HepG2 (cell line): ENCODE data around the gene HSPB6. TPM values are rescaled to one million over a fixed set of nuclear protein-coding genes. Genes with fewer than 3 reads are reported as not detected.

ENCODE experiments used
- ATAC-seq: fragments of 200-7000 bp; cut with Tn5 transposase; 3 replicates; pipeline ENCODE4 v1.9.1; 2020; ENCODE audit warnings: mild to moderate bottlenecking, moderate library complexity
- BruUV-seq: library from RNA; stranded (reverse); fragments of 400-500 nt; replicated peaks from 2 replicates; lab custom pipeline; 2021; lab: Mats Ljungman, UMichigan
- CTCF ChIA-PET: fragments of 300-600 bp; formaldehyde crosslinking; extraction: SDS; loops from one replicate; lab custom pipeline; 2021; ENCODE audit warnings: low total read pairs, inconsistent platforms, low intra/inter-chr PET ratio; lab: Yijun Ruan, JAX
- POLR2A ChIA-PET: fragments of 350-600 bp; sonication (Branson Sonifier 250); formaldehyde crosslinking; loops from one replicate; lab custom pipeline; 2020; ENCODE audit warnings: antibody characterized with exemption, inconsistent platforms; lab: Yijun Ruan, JAX
- DNase-seq: peaks from one replicate; pipeline ENCODE4 v3.0.0-alpha.2; 2015; ENCODE audit warnings: low spot score
- FAIRE-seq: peaks from 3 replicates; lab custom pipeline; 2011; peaks lifted over from hg19 to GRCh38; lab: Jason Lieb, UNC
- H2AFZ ChIP-seq: one replicate; pipeline ENCODE4 v1.6.1; 2011; ENCODE audit warnings: low read length, inconsistent platforms
- H3K27ac ChIP-seq: fragments of 300-600 bp; 3 replicates; pipeline ENCODE4 v1.8.0; 2011; ENCODE audit warnings: mixed run types, mild to moderate bottlenecking, mixed read lengths, low read length, inconsistent platforms; ENCODE audit not compliant: insufficient read depth; ENCODE audit errors: extremely low read length
- H3K27me3 ChIP-seq, 2 experiments: fragments of 200-600 bp in 1 of 2; 2 replicates in 1 of 2; 3 replicates in 1 of 2; pipeline versions ENCODE4 v1.6.0 to v1.8.0; 2011; ENCODE audit warnings: low read length in 2 of 2, mild to moderate bottlenecking in 2 of 2, moderate library complexity in 2 of 2, inconsistent platforms in 1 of 2; ENCODE audit not compliant: insufficient read depth in 2 of 2, control insufficient read depth in 1 of 2
- H3K36me3 ChIP-seq, 2 experiments: fragments of 200-600 bp in 1 of 2; replicated peaks in 1 of 2; 2 replicates in 1 of 2; 3 replicates in 1 of 2; pipeline versions ENCODE4 v1.5.1 to v1.8.0; 2011; ENCODE audit warnings: low read length in 2 of 2, inconsistent platforms in 1 of 2; ENCODE audit not compliant: insufficient read depth in 2 of 2, control insufficient read depth in 1 of 2
- H3K4me1 ChIP-seq: 2 replicates; pipeline ENCODE4 v1.5.1; 2012; ENCODE audit warnings: low read length, inconsistent platforms; ENCODE audit not compliant: insufficient read depth
- H3K4me2 ChIP-seq: 2 replicates; pipeline ENCODE4 v1.6.0; 2011; ENCODE audit warnings: low read depth, low read length, inconsistent platforms
- H3K4me3 ChIP-seq, 3 experiments: fragments of 200-600 bp in 1 of 3; sonication (generic), shearing (Covaris generic) in 1 of 3; replicated peaks in 1 of 3; 2 replicates each; pipeline ENCODE4 v1.5.1; 2011 to 2016; ENCODE audit warnings: low read length in 3 of 3, inconsistent platforms in 2 of 3, low read depth in 2 of 3, mild to moderate bottlenecking in 2 of 3, control low read depth in 1 of 3, mixed read lengths in 1 of 3; ENCODE audit not compliant: insufficient read depth in 1 of 3
- H3K79me2 ChIP-seq: one replicate; pipeline ENCODE4 v1.6.1; 2011; ENCODE audit warnings: low read length, inconsistent platforms; ENCODE audit not compliant: insufficient read depth
- H3K9ac ChIP-seq: 2 replicates; pipeline ENCODE4 v1.6.0; 2011; ENCODE audit warnings: mild to moderate bottlenecking, low read depth, low read length, inconsistent platforms; ENCODE audit not compliant: insufficient read depth
- H3K9me3 ChIP-seq: 2 replicates; pipeline ENCODE4 v1.5.1; 2012; ENCODE audit warnings: mild to moderate bottlenecking, low read length
- H4K20me1 ChIP-seq: 2 replicates; pipeline ENCODE4 v1.6.0; 2011; ENCODE audit warnings: inconsistent platforms, mild to moderate bottlenecking, low read length, moderate library complexity; ENCODE audit not compliant: insufficient read depth
- AFF4 ChIP-seq: sonication (generic); formaldehyde crosslinking; IDR thresholded peaks from 2 replicates; pipeline ENCODE4 v1.4.0; 2020; ENCODE audit warnings: missing genetic modification reagents
- RNF2 ChIP-seq: fragments of 450-650 bp; conservative IDR thresholded peaks from 2 replicates; pipeline ENCODE4 v1.6.1; 2016; ENCODE audit warnings: low read depth
- SIX4 ChIP-seq: sonication (generic); formaldehyde crosslinking; IDR thresholded peaks from 2 replicates; pipeline ENCODE4 v1.4.0; 2020; ENCODE audit warnings: missing genetic modification reagents
- ZNF44 ChIP-seq: sonication (generic); formaldehyde crosslinking; IDR thresholded peaks from 2 replicates; pipeline ENCODE4 v1.5.1; 2020; ENCODE audit warnings: mild to moderate bottlenecking, missing genetic modification reagents
- ZNF512 ChIP-seq: sonication (generic); formaldehyde crosslinking; IDR thresholded peaks from 2 replicates; pipeline ENCODE4 v1.4.0; 2020; ENCODE audit warnings: mild to moderate bottlenecking, missing genetic modification reagents
- WGBS: methylation state at CpG from one replicate; pipeline ENCODE4 v1.1.6; 2017; ENCODE audit warnings: low lambda C conversion rate; 5-methylcytosine and 5-hydroxymethylcytosine counted together
- in situ Hi-C: cut with HindIII; loops from 2 replicates; pipeline ENCODE4 v1.10.0; 2017; ENCODE audit warnings: low pct_unique_long_range_greater_than_20kb; ENCODE audit not compliant: extremely low pct_ligation_motif_present
- intact Hi-C: fragments of 100-400 bp; cut with micrococcal nuclease; formaldehyde crosslinking; loops from one replicate; pipeline ENCODE4 v1.10.0; 2022; ENCODE audit not compliant: unreplicated experiment
- polyA plus RNA-seq, 8 experiments: library from polyadenylated mRNA; depleted of rRNA in 3 of 8; stranded (reverse) in 7 of 8; unstranded in 1 of 8; fragments of >200 nt; fragmentation: Illumina TruSeq in 4 of 8; extraction: Trizol in 4 of 8; gene quantifications; 2 replicates each; pipeline versions ENCODE4 v1.2.1 to v1.2.3, GENCODE V29; 2011 to 2016; ENCODE audit warnings: low read depth in 4 of 8, missing spikeins in 1 of 8, mixed read lengths in 1 of 8; ENCODE audit not compliant: insufficient read depth in 1 of 8
- total RNA-seq, 5 experiments: library from RNA; depleted of rRNA; stranded (reverse); fragments of >200 nt; fragmentation: Illumina TruSeq; extraction: Trizol; gene quantifications; 2 replicates each; pipeline ENCODE4 v1.2.3, GENCODE V29; 2016; ENCODE audit warnings: low read depth in 1 of 5
- TF ChIP-seq, protein P1 (sequence below): sonication (generic); formaldehyde crosslinking; IDR thresholded peaks from 2 replicates; pipeline ENCODE4 v1.8.0; 2022; ENCODE audit warnings: mild to moderate bottlenecking, missing genetic modification reagents, borderline replicate concordance

HSPB6 gene
- total and polyA plus RNA-seq, 2 of the 13 experiments (the other 11 are each of a cell fraction or from before 2014, with no cell fraction given) = 0.18 TPM; not detected in 1

DNA sequence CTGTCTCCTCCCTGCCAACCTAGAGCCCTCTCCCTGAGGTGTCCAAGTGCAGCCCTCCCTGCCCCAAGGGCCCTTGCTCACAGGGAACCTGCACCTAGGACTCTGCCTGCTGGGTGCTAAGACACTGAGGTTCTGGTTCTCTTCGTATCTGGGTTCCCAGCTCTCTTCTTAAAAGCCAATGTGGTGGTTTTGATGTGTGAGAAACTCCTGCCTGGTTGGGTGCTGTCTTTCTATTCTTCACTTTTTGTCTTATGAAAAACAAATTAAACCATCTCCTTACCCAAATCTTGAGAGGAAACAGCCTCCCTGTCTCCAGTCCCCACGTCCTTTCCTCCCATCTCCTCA is 43.4 kb downstream of the HSPB6 start:
- no peaks in the 10 kb centered on the region for H3K9me3 ChIP-seq
- H3K4me2 ChIP-seq = no peak overlapping the region
- DNase-seq (no peak), ATAC-seq (no peak), FAIRE-seq (no peak)
- H3K79me2 ChIP-seq = peaks cover 2% of the 10 kb centered on the region
- peaks cover 1% of the 10 kb centered on the region; the same call in 1 of the 2 replicates for H4K20me1 ChIP-seq
- ChIA-PET CTCF (interaction anchor here (7.0 kb wide), 1 partner anchor 19 kb away, joined by 201 read pairs; no protein-coding TSS in a partner anchor), POLR2A (interaction anchor here (5.0 kb wide), 1 partner anchor 11 kb away, joined by 23 read pairs; no protein-coding TSS in a partner anchor)
- no peak overlapping the region for H3K4me3 ChIP-seq
- in situ Hi-C loops (no loop called here), intact Hi-C loops (no loop called here)
- no peaks in the 10 kb centered on the region for H3K36me3 ChIP-seq
- H3K27me3 ChIP-seq = no peaks in the 10 kb centered on the region; a peak in 1 of 5 replicates
- TF ChIP-seq RNF2 = no peak
- TF ChIP-seq SIX4 (CRISPR knock-in tag) = no peak
- TF ChIP-seq, protein P1, sequence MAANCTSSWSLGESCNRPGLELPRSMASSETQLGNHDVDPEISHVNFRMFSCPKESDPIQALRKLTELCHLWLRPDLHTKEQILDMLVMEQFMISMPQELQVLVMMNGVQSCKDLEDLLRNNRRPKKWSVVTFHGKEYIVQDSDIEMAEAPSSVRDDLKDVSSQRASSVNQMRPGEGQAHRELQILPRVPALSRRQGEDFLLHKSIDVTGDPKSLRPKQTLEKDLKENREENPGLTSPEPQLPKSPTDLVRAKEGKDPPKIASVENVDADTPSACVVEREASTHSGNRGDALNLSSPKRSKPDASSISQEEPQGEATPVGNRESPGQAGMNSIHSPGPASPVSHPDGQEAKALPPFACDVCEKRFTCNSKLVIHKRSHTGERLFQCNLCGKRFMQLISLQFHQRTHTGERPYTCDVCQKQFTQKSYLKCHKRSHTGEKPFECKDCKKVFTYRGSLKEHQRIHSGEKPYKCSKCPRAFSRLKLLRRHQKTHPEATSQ (CRISPR knock-in tag) = no peak
- TF ChIP-seq ZNF44 (CRISPR knock-in tag) = no peak
- BruUV-seq = no TSS peak
- no peak overlapping the region for H2AFZ ChIP-seq
- 68% methylated on average over 2 of the region's 2 CpGs for WGBS
- H3K27ac ChIP-seq = no peak overlapping the region
- no peak overlapping the region for H3K9ac ChIP-seq
- peaks cover 24% of the 10 kb centered on the region for H3K4me1 ChIP-seq

DNA sequence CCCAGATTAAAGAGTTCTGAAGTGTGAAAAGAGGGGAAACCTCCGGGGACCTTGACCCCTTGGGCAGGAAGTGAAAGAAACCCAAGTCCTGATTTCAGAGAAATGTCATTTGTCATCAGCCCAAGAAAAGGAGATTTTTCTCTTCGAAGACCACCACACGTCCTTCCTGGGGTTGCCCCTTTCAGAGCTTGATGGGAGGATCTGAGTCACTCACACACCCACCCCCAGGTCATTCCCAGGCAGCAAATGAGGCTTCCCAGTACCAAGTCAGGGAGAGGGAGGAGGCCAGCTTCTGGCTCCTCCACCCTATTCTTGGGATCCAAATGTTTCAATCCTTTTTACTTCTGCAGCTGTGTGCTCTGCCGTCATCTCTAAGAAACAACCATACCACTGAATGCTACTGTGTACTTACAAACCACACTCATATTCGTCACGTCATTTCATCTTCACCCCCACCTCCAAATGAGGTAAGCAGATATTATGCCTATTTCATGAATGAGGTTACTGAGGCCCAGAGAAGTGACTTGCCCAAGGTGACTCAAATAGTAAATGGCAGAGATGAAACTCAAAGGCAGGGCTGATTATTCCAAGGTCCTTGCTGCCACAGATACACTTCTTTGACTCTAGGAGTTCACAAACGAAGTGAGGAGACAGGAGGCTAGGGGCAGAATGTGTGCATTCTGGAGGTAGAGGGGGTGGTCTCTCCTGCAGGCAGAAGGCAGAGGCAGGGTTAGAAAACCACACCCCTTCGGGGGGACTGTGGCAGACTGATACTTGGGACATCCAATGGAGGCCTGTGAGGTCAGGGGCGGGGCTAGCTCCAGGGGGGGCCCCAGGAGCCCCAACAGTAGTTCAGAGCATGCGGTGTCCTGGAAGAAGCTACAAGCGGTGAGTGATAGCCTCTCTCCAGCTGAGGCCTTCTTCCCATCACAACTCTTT is 44.0 kb downstream of the HSPB6 start:
- intact Hi-C loops (no loop called here), in situ Hi-C loops (no loop called here)
- H3K4me3 ChIP-seq = no peak overlapping the region
- no peak for FAIRE-seq
- H3K27ac ChIP-seq = no peak overlapping the region
- H3K27me3 ChIP-seq = no peaks in the 10 kb centered on the region; a peak in 1 of 5 replicates
- H3K4me2 ChIP-seq = no peak overlapping the region
- POLR2A ChIA-PET = interaction anchor here (5.0 kb wide), 1 partner anchor 10 kb away, joined by 23 read pairs; no protein-coding TSS in a partner anchor
- DNase-seq = no peak
- H2AFZ ChIP-seq = no peak overlapping the region
- H4K20me1 ChIP-seq = no peaks in the 10 kb centered on the region
- CTCF ChIA-PET = no interaction called here
- no peaks in the 10 kb centered on the region for H3K36me3 ChIP-seq
- no TSS peak for BruUV-seq
- H3K9me3 ChIP-seq = no peaks in the 10 kb centered on the region
- H3K4me1 ChIP-seq = peaks cover 24% of the 10 kb centered on the region
- no peaks in the 10 kb centered on the region for H3K79me2 ChIP-seq
- no peak overlapping the region for H3K9ac ChIP-seq
- ATAC-seq = no peak
- WGBS = 74% methylated on average over 8 of the region's 11 CpGs
- TF ChIP-seq AFF4 (CRISPR knock-in tag) (no peak), ZNF512 (CRISPR knock-in tag) (no peak)
